GM21526 (cell line): ENCODE results near the gene PPP1R2B.
A peak's percentile ranks its signal among the peaks of the same experiment; 100 is the strongest.
"Not testable (repeated sequence)": the region's sequence is repeated elsewhere in the genome, so short reads cannot be mapped to it uniquely, and the experiment has no call there.

Source experiments
- ATAC-seq: cut with Tn5 transposase; IDR thresholded peaks from one replicate; pipeline ENCODE4 v1.9.1; 2021; ENCODE audit warnings: moderate library complexity; ENCODE audit not compliant: unreplicated experiment, low FRiP score

Gene PPP1R2B

GRCh38 chr5:156850206-156850751, at the start of gene PPP1R2B:
PPP1R2B (plus strand) TSS chr5:156850295; CDS start chr5:156850563, 268 bp downstream.
- no peak for ATAC-seq

- no peak for ATAC-seq
These were observed 49.2 kb upstream of the PPP1R2B start for GRCh38 chr5:156800929-156801328.

- no peak for ATAC-seq
These were observed 47.6 kb upstream of the PPP1R2B start for GRCh38 chr5:156802501-156802900.

- ATAC-seq: no peak
These were observed 46.7 kb upstream of the PPP1R2B start for GRCh38 chr5:156803404-156803803.

GRCh38 chr5:156812959-156813358, 37.1 kb upstream of the PPP1R2B start:
- no peak for ATAC-seq

- peak; percentile 71 for ATAC-seq
These were observed 34.0 kb upstream of the PPP1R2B start for GRCh38 chr5:156815988-156816599.

- ATAC-seq: no peak
These were observed 30.6 kb upstream of the PPP1R2B start for GRCh38 chr5:156819537-156819936.

GRCh38 chr5:156819967-156820581, 30.0 kb upstream of the PPP1R2B start:
- ATAC-seq: no peak

GRCh38 chr5:156824241-156824640, 25.9 kb upstream of the PPP1R2B start:
- no peak for ATAC-seq

- no peak for ATAC-seq
These were observed 25.3 kb upstream of the PPP1R2B start for GRCh38 chr5:156824800-156825199.

GRCh38 chr5:156825688-156826087, 24.4 kb upstream of the PPP1R2B start:
- no peak for ATAC-seq

- peak; percentile 87 for ATAC-seq
These were observed 23.9 kb upstream of the PPP1R2B start for GRCh38 chr5:156826150-156826549.

GRCh38 chr5:156834916-156835315, 15.2 kb upstream of the PPP1R2B start:
- no peak for ATAC-seq

GRCh38 chr5:156835905-156836304, 14.2 kb upstream of the PPP1R2B start:
- ATAC-seq: peak; percentile 73

GRCh38 chr5:156836846-156837245, 13.2 kb upstream of the PPP1R2B start:
- ATAC-seq: no peak

GRCh38 chr5:156838961-156839360, 11.1 kb upstream of the PPP1R2B start:
- ATAC-seq: no peak

GRCh38 chr5:156841737-156842136, 8.4 kb upstream of the PPP1R2B start:
- ATAC-seq: no peak

GRCh38 chr5:156846914-156847313, 3.2 kb upstream of the PPP1R2B start:
- ATAC-seq: no peak

- ATAC-seq: not testable (repeated sequence)
These were observed 1.6 kb upstream of the PPP1R2B start for GRCh38 chr5:156848447-156848846.

- ATAC-seq: no peak
These were observed 1.8 kb downstream of the PPP1R2B start for GRCh38 chr5:156851880-156852279.

- ATAC-seq: not testable (repeated sequence)
These were observed 3.0 kb downstream of the PPP1R2B start for GRCh38 chr5:156853055-156853454.

GRCh38 chr5:156865427-156865826, 15.3 kb downstream of the PPP1R2B start:
- ATAC-seq: no peak
